Activated CD8-positive, alpha-beta memory T cell treated with anti-CD3 and anti-CD28 coated beads, Interleukin-2, amount 10 ng/mL, durations not matched to agents 7 days and 5 days (primary cell): ENCODE data around the gene CD84. TPM values are rescaled to one million over a fixed set of nuclear protein-coding genes. Genes with fewer than 3 reads are reported as not detected.
"Not testable (repeated sequence)": the region's sequence is repeated elsewhere in the genome, so short reads cannot be mapped to it uniquely, and the experiment has no call there.

ENCODE experiments used
- ATAC-seq: fragments of 150-1000 bp; cut with Tn5 transposase; one replicate; pipeline ENCODE4 v1.10.0; 2021; ENCODE audit warnings: moderate library complexity
- CTCF ChIA-PET: fragments of 350-600 bp; sonication (Branson Sonifier 250); formaldehyde crosslinking; loops from one replicate; lab custom pipeline; 2021; ENCODE audit warnings: antibody characterized with exemption; lab: Charles Lee
- DNase-seq: peaks from one replicate; pipeline ENCODE4 v3.0.0-alpha.2; 2020
- H3K27ac Mint-ChIP-seq: one replicate; pipeline ENCODE4 v1.8.0; 2021; ENCODE audit warnings: mild to moderate bottlenecking, mixed read lengths
- H3K27me3 Mint-ChIP-seq: one replicate; pipeline ENCODE4 v1.8.0; 2021; ENCODE audit warnings: mixed read lengths
- H3K36me3 Mint-ChIP-seq: one replicate; pipeline ENCODE4 v1.8.0; 2021; ENCODE audit warnings: mild to moderate bottlenecking, mixed read lengths
- H3K4me1 Mint-ChIP-seq: one replicate; pipeline ENCODE4 v1.8.0; 2021; ENCODE audit warnings: mixed read lengths
- H3K4me3 Mint-ChIP-seq: one replicate; pipeline ENCODE4 v1.8.0; 2021; ENCODE audit warnings: mild to moderate bottlenecking, moderate library complexity, mixed read lengths
- H3K9me3 Mint-ChIP-seq: one replicate; pipeline ENCODE4 v1.8.0; 2022; ENCODE audit warnings: low read depth, mixed read lengths
- total RNA-seq, 2 experiments: library from RNA; stranded (reverse); gene quantifications; one replicate each; pipeline ENCODE4 v1.2.3, GENCODE V29; 2021

The CD84 gene
- total RNA-seq, 2 experiments from 2014 or later, result 29.9 to 34.6 TPM

DNA sequence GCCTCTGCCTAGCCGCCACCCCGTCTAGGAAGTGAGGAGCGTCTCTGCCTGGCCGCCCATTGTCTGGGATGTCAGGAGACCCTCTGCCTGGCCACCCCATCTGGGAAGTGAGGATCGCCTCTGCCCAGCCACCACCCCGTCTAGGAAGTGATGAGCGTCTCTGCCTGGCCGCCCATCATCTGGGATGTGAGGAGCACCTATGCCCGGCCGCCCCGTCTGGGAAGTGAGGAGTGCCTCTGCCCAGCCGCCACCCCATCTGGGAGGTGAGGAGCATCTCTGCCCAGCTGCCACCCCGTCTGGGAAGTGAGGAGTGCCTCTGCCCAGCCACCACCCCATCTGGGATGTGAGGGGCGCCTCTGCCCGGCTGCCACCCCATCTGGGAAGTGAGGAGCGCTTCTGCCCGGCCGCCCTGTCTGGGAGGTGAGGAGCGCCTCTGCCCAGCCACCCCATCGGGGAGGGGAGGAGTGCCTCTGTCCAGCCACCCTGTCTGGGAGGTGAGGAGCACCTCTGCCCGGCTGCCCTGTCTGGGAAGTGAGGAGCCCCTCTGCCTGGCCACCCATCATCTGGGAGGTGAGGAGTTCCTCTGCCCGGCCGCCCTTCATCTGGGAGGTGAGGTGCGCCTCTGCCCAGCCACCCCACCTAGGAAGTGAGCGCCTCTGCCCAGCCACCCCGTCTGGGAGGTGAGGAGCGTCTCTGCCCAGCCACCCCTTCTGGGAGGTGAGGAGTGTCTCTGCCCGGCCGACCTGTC, 47.3 kb downstream of the CD84 start:
- ATAC-seq, CTCF ChIA-PET: not testable (repeated sequence)
- H3K9me3 Mint-ChIP-seq, result peaks cover 26% of the 10 kb centered on the region

DNA sequence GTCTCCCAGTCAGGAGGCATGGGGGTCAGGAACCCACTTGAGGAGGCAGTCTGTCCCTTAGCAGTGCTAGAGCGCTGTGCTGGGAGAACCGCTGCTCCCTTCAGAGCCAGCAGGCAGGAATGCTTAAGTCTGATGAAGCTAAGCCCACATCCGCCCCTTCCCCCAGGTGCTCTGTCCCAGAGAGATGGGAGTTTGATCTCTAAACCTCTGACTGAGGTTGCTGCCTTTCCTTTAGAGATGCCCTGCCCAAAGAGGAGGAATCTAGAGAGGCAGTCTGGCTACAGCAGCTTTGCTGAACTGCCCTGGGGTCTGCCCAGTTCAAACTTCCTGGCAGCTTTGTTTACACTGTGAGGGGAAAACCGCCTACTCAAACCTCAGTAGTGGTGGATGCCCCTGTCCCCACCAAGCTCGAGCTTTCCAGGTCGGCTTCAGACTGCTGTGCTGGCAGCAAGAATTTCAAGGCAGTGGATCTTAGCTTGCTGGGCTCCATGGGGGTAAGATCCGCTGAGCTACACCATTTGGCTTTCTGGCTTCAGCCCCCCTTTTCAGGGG, 49.8 kb downstream of the CD84 start:
- peak overlapping the region; percentile 16 for H3K27ac Mint-ChIP-seq
- H3K27me3 Mint-ChIP-seq, H3K4me3 Mint-ChIP-seq, ATAC-seq, DNase-seq: not testable (repeated sequence)
- CTCF ChIA-PET, result interaction anchor here (1.0 to 2.7 kb wide), 4 partner anchors 11 to 78 kb away, joined by 3 to 14 read pairs (median 4); no protein-coding TSS in a partner anchor
- H3K4me1 Mint-ChIP-seq, result peaks cover 24% of the 10 kb centered on the region
- peaks cover 20% of the 10 kb centered on the region for H3K9me3 Mint-ChIP-seq
- peaks cover 38% of the 10 kb centered on the region for H3K36me3 Mint-ChIP-seq

More for the DNA sequence above, 47.3 kb downstream of the CD84 start:
- peaks cover 21% of the 10 kb centered on the region for H3K4me1 Mint-ChIP-seq
- not testable (repeated sequence) for H3K27ac Mint-ChIP-seq, H3K27me3 Mint-ChIP-seq, H3K4me3 Mint-ChIP-seq, DNase-seq
- peaks cover 41% of the 10 kb centered on the region for H3K36me3 Mint-ChIP-seq

- H3K27me3 Mint-ChIP-seq, DNase-seq, H3K9me3 Mint-ChIP-seq, ATAC-seq: not testable (repeated sequence)
- peaks cover 57% of the 10 kb centered on the region for H3K4me1 Mint-ChIP-seq
- peak overlapping the region; percentile 77 for H3K27ac Mint-ChIP-seq
- CTCF ChIA-PET, result interaction anchor here (0.7 to 2.5 kb wide), 5 partner anchors 14 to 95 kb away, joined by 3 to 18 read pairs (median 4); no protein-coding TSS in a partner anchor
- H3K36me3 Mint-ChIP-seq, result peaks cover 35% of the 10 kb centered on the region
- peak overlapping the region; percentile 46 for H3K4me3 Mint-ChIP-seq
These were observed 55.5 kb downstream of the CD84 start for GRCh38 chr1:160523789-160524188.

- peaks cover 37% of the 10 kb centered on the region for H3K36me3 Mint-ChIP-seq
- H3K9me3 Mint-ChIP-seq, result peaks cover 5% of the 10 kb centered on the region
- peak; percentile 72 for DNase-seq
- no peaks in the 10 kb centered on the region for H3K27me3 Mint-ChIP-seq
- CTCF ChIA-PET, result interaction anchor here (0.7 to 2.5 kb wide), 13 partner anchors 13 to 102 kb away, joined by 3 to 18 read pairs (median 3); no protein-coding TSS in a partner anchor
- peak; percentile 57 for ATAC-seq
- H3K4me3 Mint-ChIP-seq, result peak within 1 kb of the TSS; percentile 88
- H3K27ac Mint-ChIP-seq, result peak within 1 kb of the TSS; percentile 96
- peaks cover 64% of the 10 kb centered on the region for H3K4me1 Mint-ChIP-seq
These were observed 56.5 kb downstream of the CD84 start, which contains the start of gene SLAMF6 for GRCh38 chr1:160522622-160523345. SLAMF6 (minus strand) TSS chr1:160523255; CDS start chr1:160523192, 63 bp downstream.

DNA sequence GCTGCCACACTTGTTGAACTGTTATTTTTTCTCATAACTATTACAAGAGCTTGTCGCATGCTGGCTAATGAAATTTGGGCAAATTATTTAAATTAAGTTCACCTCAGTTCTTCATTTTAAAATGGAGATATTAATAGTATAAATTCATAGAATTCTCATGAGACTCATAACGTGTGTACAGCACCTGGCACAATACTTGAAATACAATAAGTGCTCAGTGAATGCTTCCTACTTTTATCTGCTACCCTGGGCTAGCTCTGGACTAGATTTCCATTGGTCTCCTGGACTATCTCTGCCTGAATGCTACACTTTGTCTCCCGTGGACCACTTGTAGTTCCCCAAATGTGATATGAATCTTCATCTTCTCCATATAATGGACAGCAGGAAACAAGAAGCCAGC, 57.2 kb downstream of the CD84 start:
- no peaks in the 10 kb centered on the region for H3K27me3 Mint-ChIP-seq
- peak overlapping the region; percentile 88 for H3K4me3 Mint-ChIP-seq
- peaks cover 39% of the 10 kb centered on the region for H3K36me3 Mint-ChIP-seq
- peaks cover 65% of the 10 kb centered on the region for H3K4me1 Mint-ChIP-seq
- DNase-seq, result no peak
- ATAC-seq, result peak; percentile 18
- peaks cover 7% of the 10 kb centered on the region for H3K9me3 Mint-ChIP-seq
- CTCF ChIA-PET, result interaction anchor here (1.0 to 2.5 kb wide), 11 partner anchors 12 to 102 kb away, joined by 3 to 18 read pairs (median 3); no protein-coding TSS in a partner anchor
- peak overlapping the region; percentile 96 for H3K27ac Mint-ChIP-seq

- CTCF ChIA-PET, result interaction anchor here (1.0 to 2.5 kb wide), 7 partner anchors 19 to 93 kb away, joined by 3 to 18 read pairs (median 3); no protein-coding TSS in a partner anchor
- Mint-ChIP-seq H3K4me1 (peaks cover 67% of the 10 kb centered on the region), H3K4me3 (peak overlapping the region; percentile 88), H3K36me3 (peaks cover 39% of the 10 kb centered on the region), H3K27me3 (no peaks in the 10 kb centered on the region), H3K9me3 (peaks cover 6% of the 10 kb centered on the region), H3K27ac (peak overlapping the region; percentile 96)
- ATAC-seq (no peak), DNase-seq (no peak)
These were observed 57.7 kb downstream of the CD84 start for GRCh38 chr1:160521554-160521953.

- peak overlapping the region; percentile 96 for H3K27ac Mint-ChIP-seq
- H3K4me1 Mint-ChIP-seq, result peaks cover 73% of the 10 kb centered on the region
- CTCF ChIA-PET, result interaction anchor here (1.1 to 1.8 kb wide), 5 partner anchors 19 to 87 kb away, joined by 3 to 5 read pairs (median 3); no protein-coding TSS in a partner anchor
- no peaks in the 10 kb centered on the region for H3K27me3 Mint-ChIP-seq
- peak overlapping the region; percentile 88 for H3K4me3 Mint-ChIP-seq
- DNase-seq, result no peak
- peaks cover 7% of the 10 kb centered on the region for H3K9me3 Mint-ChIP-seq
- ATAC-seq, result peak; percentile 28
- peaks cover 41% of the 10 kb centered on the region for H3K36me3 Mint-ChIP-seq
These were observed 58.3 kb downstream of the CD84 start for GRCh38 chr1:160520999-160521398.

GRCh38 chr1:160520582-160520981, 58.7 kb downstream of the CD84 start:
- H3K4me1 Mint-ChIP-seq, result peaks cover 77% of the 10 kb centered on the region
- H3K36me3 Mint-ChIP-seq, result peaks cover 43% of the 10 kb centered on the region
- DNase-seq (no peak), ATAC-seq (no peak)
- H3K27me3 Mint-ChIP-seq, result no peaks in the 10 kb centered on the region
- H3K9me3 Mint-ChIP-seq, result peaks cover 8% of the 10 kb centered on the region
- CTCF ChIA-PET, result no interaction called here
- H3K27ac Mint-ChIP-seq, result peak overlapping the region; percentile 96
- H3K4me3 Mint-ChIP-seq, result peak overlapping the region; percentile 88

DNA sequence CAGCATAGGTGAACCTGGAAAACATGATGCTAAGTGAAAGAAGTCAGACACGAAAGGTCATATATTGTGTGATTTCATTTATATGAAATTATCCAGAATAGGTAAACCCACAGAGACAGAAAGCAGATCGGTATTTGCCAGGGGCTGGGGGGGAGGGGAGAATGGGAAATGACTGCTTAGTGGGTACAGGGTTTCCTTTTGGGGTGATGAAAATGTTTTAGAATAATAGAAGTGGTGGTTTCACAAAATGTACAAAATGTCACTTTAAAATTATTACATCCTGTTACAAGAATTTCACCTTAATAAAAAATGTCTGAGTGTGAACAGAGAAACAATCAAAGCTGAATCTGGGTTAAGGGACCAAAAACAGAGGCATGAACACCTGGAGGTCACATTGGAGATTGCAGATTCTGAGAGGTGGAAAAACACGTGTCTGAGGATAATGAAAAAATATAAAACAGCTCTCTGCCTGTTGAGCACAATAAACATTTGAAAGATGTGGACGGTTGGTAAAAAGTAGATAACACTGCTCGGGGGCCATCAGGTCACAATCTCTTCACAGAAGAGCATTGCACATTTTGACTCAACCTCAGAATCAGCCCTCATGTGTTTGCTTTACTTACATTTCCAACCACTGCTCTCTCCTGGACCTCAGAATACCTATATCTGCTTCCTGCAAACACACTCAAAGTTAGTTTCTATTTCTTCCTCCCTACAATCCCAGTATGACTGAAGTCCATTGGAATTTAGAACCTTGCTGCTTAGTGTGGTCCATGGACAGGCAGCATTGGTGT, 59.5 kb downstream of the CD84 start:
- DNase-seq (peak; percentile 69), ATAC-seq (peak; percentile 73)
- Mint-ChIP-seq H3K27ac (peak overlapping the region; percentile 96), H3K4me3 (peak overlapping the region; percentile 88), H3K4me1 (peaks cover 82% of the 10 kb centered on the region), H3K27me3 (no peaks in the 10 kb centered on the region), H3K9me3 (peaks cover 8% of the 10 kb centered on the region), H3K36me3 (peaks cover 43% of the 10 kb centered on the region)
- CTCF ChIA-PET, result interaction anchor here (0.9 kb wide), 1 partner anchor 91 kb away, joined by 4 read pairs; no protein-coding TSS in a partner anchor

- H3K27ac Mint-ChIP-seq, ATAC-seq, H3K4me3 Mint-ChIP-seq, DNase-seq, CTCF ChIA-PET, H3K27me3 Mint-ChIP-seq: not testable (repeated sequence)
- Mint-ChIP-seq H3K9me3 (peaks cover 16% of the 10 kb centered on the region), H3K36me3 (peaks cover 59% of the 10 kb centered on the region), H3K4me1 (peaks cover 77% of the 10 kb centered on the region)
These were observed 61.8 kb downstream of the CD84 start for GRCh38 chr1:160517519-160517918.

- Mint-ChIP-seq H3K36me3 (peaks cover 74% of the 10 kb centered on the region), H3K4me1 (peaks cover 64% of the 10 kb centered on the region), H3K9me3 (peaks cover 16% of the 10 kb centered on the region), H3K27ac (peak overlapping the region; percentile 3)
- H3K4me3 Mint-ChIP-seq, CTCF ChIA-PET, H3K27me3 Mint-ChIP-seq, ATAC-seq, DNase-seq: not testable (repeated sequence)
These were observed 63.4 kb downstream of the CD84 start for GRCh38 chr1:160515908-160516307.

DNA sequence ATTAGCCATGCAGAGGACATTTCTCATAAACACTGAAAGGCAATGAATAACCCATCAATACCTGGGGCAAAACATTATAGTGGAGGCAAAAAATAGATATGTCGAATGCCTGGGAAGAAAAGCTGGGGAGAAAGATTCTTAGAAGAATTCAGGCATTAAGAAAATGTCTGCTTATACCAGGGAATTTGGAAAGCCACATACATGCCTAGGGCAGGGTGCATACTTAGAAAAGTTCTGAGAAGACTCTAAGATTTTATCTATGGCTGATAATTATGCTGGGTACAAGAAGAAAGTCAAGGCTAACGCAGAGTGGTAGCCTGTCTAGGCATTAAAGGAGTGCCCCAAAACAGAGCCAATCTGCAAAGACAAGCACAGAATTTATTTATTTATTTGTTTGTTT, 74.6 kb downstream of the CD84 start:
- CTCF ChIA-PET, result interaction anchor here (0.7 to 1.4 kb wide), 2 partner anchors 9 to 17 kb away, joined by 3 read pairs; no protein-coding TSS in a partner anchor
- Mint-ChIP-seq H3K27me3 (no peaks in the 10 kb centered on the region), H3K36me3 (peaks cover 85% of the 10 kb centered on the region), H3K9me3 (peaks cover 44% of the 10 kb centered on the region), H3K4me1 (peaks cover 4% of the 10 kb centered on the region), H3K4me3 (no peak overlapping the region), H3K27ac (no peak overlapping the region)
- DNase-seq, result no peak
- ATAC-seq, result no peak
